HTERT RPE-1 (cell line): Measurements from ENCODE around the gene PTPRM.

Experiments
- in situ Hi-C: fragments of 300-500 bp; cut with MboI; formaldehyde crosslinking; loops from 4 replicates; pipeline ENCODE4 v1.14.3; 2020; ENCODE audit warnings: low sequenced_read_pairs

Gene PTPRM

GRCh38 chr18:8293184-8293583 is 726.1 kb downstream of the PTPRM start:
- in situ Hi-C loops: no loop called here

DNA sequence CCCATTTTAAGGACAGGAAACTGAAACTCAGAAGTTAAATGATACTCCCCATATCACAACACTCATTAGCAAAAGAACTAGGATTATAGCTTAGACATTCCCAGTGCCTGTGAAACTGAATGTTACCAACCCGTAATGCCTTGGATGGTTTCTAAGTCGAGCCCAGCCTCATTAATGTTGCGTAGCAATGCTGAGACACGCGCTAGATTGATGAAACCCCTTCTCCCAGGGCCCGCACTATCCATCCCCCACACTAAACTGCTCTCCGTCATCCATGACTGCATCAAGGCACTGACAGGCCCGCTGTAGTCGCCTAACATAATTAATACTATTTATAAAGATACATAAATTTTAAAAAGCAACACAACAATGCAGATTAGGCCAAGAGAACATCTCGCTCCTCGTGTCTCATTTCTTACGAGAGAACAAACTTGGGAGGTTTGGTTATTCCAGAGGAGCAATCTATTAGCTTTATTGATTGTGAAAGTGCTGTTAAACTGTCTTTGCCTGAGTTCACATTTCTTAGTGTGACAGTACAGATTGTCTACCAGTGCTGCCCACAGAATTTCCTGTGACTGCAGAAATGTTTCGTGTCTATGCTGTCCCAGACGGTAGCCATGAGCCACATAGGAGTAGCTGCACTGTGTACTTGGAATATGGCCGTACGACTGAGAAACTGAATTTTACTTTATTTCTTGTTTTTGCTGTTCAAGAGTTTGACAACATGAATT is 729.9 kb downstream of the PTPRM start:
- in situ Hi-C loops: no loop called here

DNA sequence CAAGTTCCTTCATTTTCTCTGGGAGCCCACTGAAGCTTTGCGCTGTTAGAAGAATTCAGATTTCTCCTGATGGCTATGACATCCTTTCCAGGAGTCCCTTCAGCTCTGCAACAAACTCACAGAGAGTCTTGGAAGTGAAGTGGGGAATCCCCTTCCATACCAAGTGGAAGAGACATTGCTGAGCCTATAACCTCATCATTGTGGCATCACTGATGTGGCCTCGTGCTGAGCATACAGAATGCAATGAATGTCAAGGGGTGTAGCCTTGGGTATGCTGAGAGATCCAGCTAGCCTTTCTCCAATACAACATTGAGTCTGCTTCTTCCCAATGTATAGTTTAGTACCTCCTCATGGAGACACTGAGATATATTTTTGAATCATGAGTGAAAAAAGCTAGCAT is 731.1 kb downstream of the PTPRM start:
- in situ Hi-C loops: no loop called here

DNA sequence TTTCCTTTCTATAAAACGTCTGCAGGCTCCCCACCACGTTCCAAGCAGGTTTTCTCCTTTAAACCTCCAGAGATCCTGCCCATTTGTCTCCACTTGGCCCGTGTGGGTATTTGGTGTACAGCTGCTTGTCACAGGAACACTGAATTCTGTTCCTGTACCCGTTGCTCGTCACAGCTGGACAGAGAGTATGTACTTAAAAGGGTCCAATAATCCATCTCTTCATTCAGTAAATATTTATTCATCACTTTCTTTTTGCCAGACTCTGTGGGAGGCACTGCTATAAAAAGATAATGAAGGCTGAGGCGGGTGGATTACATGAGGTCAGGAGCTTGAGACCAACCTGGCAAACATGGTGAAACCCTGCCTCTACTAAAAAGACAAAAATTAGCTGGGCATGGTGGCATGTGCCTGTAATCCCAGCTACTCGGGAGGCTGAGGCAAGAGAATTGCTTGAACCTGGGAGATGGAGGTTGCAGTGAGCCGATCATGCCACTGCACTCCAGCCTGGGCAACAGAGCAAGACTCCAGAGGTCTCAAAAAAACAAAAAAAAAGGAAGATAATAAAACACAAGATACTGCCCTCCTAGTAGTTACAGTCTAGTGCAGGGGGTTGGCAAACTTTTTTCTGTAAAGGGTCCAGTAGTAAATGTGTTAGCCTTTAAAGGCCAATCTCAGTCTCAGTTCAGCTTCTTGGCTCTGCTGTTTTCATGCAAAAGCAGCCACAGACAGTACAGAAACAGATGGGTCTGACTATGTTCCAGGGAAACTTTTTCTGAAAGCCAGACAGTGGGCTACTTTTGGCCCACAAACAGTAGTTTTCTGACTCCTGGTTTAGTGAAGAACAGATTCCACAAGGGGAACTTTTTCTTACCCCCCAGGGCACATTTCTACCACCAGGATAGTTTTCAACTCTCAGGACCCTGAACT is 732.2 kb downstream of the PTPRM start:
- in situ Hi-C loops: no loop called here

DNA sequence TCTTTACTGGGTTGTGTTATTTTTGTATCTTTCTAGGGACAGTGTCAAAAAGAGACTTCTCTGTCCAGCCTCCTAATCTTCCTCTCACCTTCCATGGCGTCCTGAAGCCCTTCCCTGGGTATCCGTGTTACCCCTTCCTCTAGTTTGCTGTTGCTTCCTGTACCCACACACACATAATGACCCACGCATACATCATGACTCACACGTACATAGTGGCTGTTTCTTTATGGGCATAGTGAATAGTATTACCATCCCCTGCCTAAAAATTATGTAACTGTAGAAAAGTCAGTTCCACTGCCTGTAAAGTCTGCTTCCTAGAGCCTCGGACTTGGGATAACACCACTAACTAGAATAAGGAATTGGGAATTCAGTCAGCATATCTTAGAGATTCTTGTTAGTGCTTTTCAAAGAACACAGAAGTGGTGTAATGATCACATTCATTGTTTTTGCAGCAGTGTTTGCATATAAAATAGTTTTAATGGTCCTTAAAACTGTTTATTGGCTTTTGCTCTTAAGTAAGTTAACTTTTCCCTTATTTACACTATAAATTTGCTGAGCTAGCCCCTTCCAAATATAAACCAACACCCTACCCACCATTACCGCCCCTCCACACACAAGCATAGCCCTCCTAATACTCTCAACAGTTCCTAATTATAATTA is 733.8 kb downstream of the PTPRM start:
- in situ Hi-C loops: no loop called here

DNA sequence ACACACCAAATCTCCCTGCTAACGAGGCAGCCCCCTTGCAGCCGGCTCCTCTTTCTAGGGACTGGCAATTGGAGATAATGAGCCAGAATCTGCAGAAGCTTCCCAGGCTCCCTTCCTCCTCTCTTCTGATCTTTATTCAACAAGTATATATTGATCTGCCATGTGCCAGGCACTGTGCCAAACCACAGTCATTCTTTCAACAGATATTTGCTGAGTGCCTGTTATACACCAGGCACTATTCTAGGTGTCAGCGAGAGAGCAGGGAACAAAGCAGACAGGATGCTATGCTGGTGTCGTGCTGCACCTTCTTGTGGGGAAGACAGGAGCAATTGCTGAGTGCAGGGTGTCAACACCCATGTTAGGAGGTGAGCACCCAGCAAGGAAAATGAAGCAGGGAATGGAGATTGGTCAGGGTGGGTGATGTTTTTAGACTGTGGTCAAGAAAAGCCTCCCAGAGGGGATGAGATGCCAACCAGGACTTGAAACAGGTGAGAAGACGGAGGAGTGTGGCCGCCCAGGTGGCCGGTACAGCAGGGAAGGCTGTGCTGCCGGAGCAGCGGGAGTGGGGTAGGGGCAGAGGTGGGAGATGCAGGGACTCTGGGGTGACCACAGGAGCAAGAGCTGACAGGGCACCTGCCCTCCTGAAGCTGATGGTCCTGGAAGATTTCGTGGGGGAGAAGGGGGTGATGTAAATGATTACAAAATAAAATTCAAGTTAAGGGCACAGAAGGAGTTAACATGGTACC is 734.5 kb downstream of the PTPRM start:
- in situ Hi-C loops: no loop called here

DNA sequence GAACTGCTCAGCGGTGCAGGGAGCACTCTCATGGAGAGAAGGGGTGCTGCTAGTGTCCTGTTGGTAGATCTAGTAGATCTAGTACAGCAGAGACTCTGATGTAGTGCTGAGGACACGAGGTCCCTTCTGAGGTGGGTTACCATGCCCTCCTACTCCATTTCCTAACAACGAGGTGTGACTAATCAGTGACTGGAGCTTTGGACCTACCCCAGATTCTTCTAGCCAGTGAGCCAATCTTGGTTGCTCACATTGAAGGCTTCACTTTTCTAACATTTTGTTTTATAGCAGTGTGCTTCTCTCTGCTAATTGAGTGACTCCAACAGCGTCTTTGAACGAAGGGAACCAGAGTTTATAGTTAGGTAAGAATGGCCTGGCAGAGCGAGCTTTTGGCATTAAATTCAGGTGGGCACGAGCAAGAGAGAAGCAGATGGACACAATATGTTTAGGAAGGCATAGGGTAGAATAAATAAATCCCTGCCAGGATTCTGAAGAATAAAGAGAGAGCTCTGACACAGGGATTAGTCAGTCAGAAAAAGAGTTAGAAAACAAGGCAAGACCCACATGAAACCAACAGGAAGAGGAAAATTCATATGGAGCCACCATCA is 736.1 kb downstream of the PTPRM start:
- in situ Hi-C loops: no loop called here

GRCh38 chr18:8307960-8308359 is 740.8 kb downstream of the PTPRM start:
- in situ Hi-C loops: no loop called here

GRCh38 chr18:8313043-8313442 is 745.9 kb downstream of the PTPRM start:
- in situ Hi-C loops: no loop called here

GRCh38 chr18:8314124-8314523 is 747.0 kb downstream of the PTPRM start:
- in situ Hi-C loops: no loop called here

DNA sequence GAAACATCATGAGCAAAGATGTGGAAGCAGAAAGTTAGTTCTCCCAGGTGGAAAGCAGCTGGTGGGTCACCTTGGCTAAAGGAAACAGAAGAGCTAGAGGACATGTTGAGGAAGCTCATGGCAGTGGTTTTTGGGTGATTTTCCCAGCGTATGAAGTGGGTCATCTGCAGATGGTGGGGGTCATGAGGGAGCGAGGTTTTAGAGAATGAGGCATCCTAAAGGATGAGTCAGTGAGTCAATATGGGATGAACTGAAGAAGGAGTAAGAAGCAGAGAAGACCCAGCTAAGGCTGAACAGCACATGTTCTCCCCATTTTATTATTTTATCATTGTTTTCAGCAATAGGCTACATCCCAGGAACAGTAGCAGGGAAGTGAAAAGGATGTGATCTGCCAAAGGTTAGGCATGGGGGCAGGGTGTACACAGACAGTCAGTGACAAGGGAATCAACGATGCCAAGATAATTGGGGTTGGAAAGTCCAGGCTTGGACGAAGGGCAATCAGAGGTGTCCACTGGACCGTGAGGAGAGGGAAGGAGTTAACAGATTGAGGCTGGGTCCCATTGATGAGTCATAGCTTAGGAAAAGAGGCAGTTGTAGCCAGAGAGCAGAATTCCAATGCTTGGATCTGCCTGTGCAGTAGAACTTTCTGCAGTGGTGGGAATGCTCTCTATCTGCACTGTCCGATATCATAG is 752.8 kb downstream of the PTPRM start:
- in situ Hi-C loops: no loop called here

- in situ Hi-C loops: no loop called here
These were observed 755.4 kb downstream of the PTPRM start for GRCh38 chr18:8322486-8322885.

GRCh38 chr18:8324343-8325065 is 757.4 kb downstream of the PTPRM start:
- in situ Hi-C loops: no loop called here

- in situ Hi-C loops: no loop called here
These were observed 759.8 kb downstream of the PTPRM start for GRCh38 chr18:8326763-8327394.

DNA sequence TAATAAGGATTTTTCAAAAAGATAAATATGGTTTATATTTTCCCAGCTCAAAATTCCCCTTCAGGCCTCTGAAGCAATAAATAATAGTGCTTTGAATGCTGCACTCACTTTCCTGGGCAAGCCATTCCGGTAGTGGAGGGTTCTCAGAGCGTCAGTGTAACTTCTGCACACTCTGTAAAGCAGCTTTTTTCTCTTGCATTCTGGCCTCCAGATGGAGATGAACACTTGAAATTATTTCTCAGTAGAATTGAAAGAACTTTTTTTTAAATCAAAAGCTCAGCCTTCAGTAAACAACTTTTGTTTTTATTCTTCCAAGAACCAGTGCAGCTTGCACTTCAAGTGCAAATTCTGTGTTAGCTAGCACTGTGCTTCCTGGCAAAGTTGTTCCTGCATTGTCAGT is 761.0 kb downstream of the PTPRM start:
- in situ Hi-C loops: no loop called here

DNA sequence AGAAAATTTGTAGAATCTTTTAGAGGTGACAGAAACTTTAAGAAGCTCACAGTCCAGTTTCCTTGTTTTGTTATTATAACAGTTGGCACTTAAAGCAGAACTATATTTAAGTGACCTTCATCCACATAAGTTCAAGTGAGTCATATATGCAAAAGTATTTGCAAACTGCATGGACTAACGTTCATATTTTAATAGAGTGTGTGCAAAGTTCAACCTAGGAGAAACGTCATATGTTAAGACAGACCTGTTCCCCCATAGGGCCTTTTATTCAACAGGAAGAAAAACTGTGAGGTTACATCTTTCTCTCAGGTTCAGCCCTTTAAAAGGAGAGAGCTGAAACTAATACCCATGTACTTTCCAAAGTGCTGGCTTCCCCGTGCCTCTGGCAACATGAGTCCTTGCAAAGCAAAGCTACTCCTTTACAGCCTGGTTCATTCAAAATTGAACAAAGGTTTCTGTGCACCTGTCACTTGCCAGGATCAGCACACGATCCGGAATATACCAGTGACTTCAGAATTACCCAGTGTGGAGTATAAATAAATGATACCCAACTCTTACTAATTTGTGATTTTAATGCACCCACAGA is 762.2 kb downstream of the PTPRM start:
- in situ Hi-C loops: no loop called here

GRCh38 chr18:8330575-8330974 is 763.5 kb downstream of the PTPRM start:
- in situ Hi-C loops: no loop called here

DNA sequence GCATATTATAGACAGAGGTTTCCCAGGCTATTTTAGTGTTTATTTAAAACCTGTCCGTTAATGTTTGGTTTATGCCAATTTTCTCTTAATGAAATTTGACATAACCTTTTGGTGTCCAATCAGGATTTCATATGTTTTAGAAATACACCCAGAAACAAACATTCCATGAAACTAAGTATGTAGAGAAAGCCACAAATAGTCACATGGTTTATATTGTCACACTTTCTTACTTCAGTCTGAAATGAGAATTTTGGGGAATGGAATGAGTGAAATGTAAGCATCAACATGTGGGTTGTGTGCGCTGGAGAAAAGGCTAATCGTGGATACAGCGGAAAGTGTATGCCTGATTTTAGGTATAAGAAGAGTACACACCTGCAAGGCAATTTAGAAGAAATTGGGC is 765.2 kb downstream of the PTPRM start:
- in situ Hi-C loops: no loop called here
